ENCODE measurements around the gene GPR137. TPM values are rescaled to one million over a fixed set of nuclear protein-coding genes. Genes with fewer than 3 reads are reported as not detected.

The GPR137 gene
- total RNA-seq, 2 experiments from 2014 or later, result 25.3 to 26.8 TPM

DNA sequence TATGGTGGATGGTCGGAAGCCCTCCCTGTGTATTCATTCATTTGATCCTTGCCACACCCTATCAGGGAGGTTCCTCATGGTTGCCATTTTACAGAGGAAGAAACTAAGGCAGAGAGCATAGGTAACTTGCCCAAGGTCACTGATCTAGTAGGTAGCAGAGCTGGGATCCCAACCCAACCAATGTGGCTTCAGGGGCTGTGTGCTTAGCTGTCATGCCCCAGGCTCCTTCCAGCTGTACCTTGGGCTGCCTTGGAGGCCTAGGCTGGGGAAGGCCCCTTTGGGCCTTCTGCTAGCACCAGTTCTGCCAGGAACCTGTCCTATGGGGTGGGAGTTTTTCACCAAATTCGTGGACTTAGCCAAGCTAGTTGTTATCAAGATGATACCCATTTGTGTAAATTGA, 9.8 kb upstream of the GPR137 start:
- Mint-ChIP-seq H3K4me3 (no peak overlapping the region), H3K36me3 (ENCODE audit: low read depth) (peaks cover 21% of the 10 kb centered on the region), H3K4me1 (ENCODE audit: low read depth) (peaks cover 24% of the 10 kb centered on the region), H3K27ac (no peak overlapping the region), H3K9me3 (ENCODE audit: insufficient read depth) (no peaks in the 10 kb centered on the region), H3K27me3 (ENCODE audit: low read depth) (no peaks in the 10 kb centered on the region)
- ChIA-PET CTCF (interaction anchor here (15.6 kb wide), 1 partner anchor 27 kb away, joined by 148 read pairs; the partner anchor contains the start of genes CATSPERZ and ESRRA), POLR2A (no interaction called here)
- DNase-seq (no peak), ATAC-seq (no peak)

DNA sequence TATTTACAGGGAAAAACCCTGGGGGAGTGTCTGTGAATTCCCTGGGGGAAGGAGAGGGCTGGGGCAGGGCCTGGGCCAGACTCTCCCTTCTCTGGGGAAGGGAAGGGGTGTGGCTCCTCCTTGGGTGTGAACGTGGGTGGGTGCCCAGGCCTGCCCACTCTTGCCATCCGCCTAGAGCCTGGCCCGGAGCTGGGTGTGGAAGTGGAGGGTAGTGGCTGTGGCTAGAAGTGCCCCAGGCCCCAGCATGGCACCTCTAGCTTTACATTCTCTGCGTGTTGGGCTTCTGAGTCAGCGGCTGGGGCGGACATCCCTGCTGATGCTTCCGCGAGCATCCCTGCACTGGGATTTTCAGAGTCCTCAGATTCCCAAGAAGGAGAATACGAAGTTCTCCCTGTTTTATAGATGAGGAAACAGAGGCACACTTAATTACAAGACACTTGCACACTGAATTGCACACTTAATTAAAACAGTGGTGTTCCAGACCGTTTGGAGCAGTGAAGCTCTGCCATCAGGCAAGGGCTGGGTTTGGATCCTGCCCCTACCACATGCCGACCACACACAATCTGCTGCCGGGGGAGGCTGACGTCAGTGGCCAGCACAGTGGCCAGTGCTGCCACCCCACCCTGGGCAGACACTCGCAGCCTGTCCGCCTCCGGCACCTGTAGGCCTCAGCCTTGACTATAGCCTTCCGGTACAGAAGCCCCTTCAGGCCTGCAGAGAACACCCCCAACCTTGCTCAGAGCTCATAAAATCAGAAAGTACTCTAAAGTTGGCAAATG, 8.8 kb upstream of the GPR137 start:
- Mint-ChIP-seq H3K27me3 (ENCODE audit: low read depth) (no peaks in the 10 kb centered on the region), H3K4me3 (no peak overlapping the region), H3K9me3 (ENCODE audit: insufficient read depth) (no peaks in the 10 kb centered on the region), H3K27ac (no peak overlapping the region), H3K4me1 (ENCODE audit: low read depth) (peaks cover 22% of the 10 kb centered on the region), H3K36me3 (ENCODE audit: low read depth) (peaks cover 27% of the 10 kb centered on the region)
- no peak for DNase-seq
- no peak for ATAC-seq
- CTCF ChIA-PET, result interaction anchor here (15.6 kb wide), 1 partner anchor 26 kb away, joined by 148 read pairs; the partner anchor contains the start of genes CATSPERZ and ESRRA
- POLR2A ChIA-PET, result interaction anchor here (1.7 kb wide), 1 partner anchor 8 kb away, joined by 4 read pairs; no protein-coding TSS in a partner anchor

DNA sequence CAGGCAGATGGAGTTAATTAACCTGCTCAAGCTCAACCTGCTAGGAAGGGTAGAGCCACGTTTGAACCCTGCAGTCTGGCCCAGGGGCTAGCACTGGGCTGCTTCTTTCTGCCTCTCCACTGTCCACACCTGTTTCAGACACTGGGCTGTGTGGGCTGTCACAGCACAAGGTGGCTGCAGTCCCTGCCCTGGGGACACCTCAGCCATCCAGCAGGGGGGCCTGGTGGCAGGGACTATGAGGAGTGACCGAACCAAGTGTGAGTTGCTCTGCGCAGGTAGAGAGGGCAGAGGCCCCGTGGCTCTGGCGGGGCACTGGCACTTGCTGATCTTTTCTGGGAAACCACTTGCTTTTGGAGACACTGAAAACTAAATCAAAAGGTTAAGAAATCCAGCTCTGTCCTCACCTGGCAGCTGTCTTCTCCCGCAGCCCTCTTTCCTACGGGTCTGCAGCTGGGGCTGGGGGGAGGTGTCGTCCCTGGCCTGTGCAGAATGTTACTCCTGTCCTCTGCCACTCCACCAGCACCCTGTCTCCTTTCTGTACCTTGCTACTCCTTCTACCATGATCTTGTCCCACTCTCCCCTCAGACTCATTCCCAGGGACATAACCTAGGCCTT, 7.0 kb upstream of the GPR137 start:
- peak; percentile 13 for ATAC-seq

DNA sequence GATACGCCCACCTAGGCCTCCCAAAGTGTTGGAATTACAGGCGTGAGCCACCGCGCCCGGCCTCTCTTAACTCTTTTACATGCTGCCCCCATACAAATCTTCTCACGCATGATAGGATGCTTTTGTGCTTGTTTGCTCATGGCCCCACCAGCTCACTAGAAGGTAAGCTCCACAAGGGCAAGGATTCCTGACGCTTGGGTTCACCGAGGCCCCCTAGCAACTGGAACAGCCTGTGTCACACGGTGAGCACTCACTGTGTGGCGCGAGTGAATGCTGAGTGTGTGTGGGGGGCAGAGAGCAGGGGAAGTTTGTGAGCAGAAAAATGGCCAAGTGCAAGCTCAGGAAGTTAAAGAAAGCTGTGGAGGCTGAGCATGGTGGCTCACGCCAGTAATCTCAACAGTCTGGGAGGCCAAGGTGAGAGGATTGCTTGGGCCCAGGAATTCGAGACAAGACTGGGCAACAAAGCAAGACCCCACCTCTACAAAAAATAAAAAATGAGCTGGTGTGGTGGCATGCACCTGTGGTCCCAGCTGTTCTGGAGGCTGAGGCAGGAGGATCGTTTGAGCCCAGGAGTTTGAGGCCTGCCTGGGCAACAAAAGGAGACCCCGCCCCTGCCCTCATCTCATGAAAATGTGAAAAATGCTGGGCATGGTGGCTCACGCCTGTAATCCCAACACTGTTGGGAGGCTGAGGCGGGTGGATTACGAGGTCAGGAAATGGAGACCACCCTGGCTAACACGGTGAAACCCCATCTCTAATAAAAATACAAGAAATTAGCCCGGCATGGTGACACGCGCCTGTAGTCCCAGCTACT, 3.5 kb upstream of the GPR137 start:
- peaks cover 20% of the 10 kb centered on the region for H3K36me3 Mint-ChIP-seq (ENCODE audit: low read depth)
- DNase-seq (no peak), ATAC-seq (no peak)
- H3K27ac Mint-ChIP-seq, result no peak overlapping the region
- POLR2A ChIA-PET, result interaction anchor here (7.8 kb wide), 1 partner anchor 12 kb away, joined by 79 read pairs; no protein-coding TSS in a partner anchor
- no peaks in the 10 kb centered on the region for H3K27me3 Mint-ChIP-seq (ENCODE audit: low read depth)
- no peaks in the 10 kb centered on the region for H3K9me3 Mint-ChIP-seq (ENCODE audit: insufficient read depth)
- CTCF ChIA-PET, result interaction anchor here (0.9 to 8.6 kb wide), 6 partner anchors 10 to 78 kb away, joined by 3 to 118 read pairs (median 5); partner anchors contain the start of genes CATSPERZ and ESRRA
- no peak overlapping the region for H3K4me3 Mint-ChIP-seq
- H3K4me1 Mint-ChIP-seq (ENCODE audit: low read depth), result peaks cover 36% of the 10 kb centered on the region

More for the DNA sequence above, 7.0 kb upstream of the GPR137 start:
- H3K27ac Mint-ChIP-seq, result no peak overlapping the region
- ChIA-PET CTCF (interaction anchor here (15.6 kb wide), 1 partner anchor 24 kb away, joined by 148 read pairs; the partner anchor contains the start of genes CATSPERZ and ESRRA), POLR2A (interaction anchor here (1.7 kb wide), 1 partner anchor 10 kb away, joined by 4 read pairs; no protein-coding TSS in a partner anchor)
- no peak for DNase-seq
- peaks cover 24% of the 10 kb centered on the region for H3K4me1 Mint-ChIP-seq (ENCODE audit: low read depth)
- H3K9me3 Mint-ChIP-seq (ENCODE audit: insufficient read depth), result no peaks in the 10 kb centered on the region
- peaks cover 32% of the 10 kb centered on the region for H3K36me3 Mint-ChIP-seq (ENCODE audit: low read depth)
- no peak overlapping the region for H3K4me3 Mint-ChIP-seq
- H3K27me3 Mint-ChIP-seq (ENCODE audit: low read depth), result no peaks in the 10 kb centered on the region

DNA sequence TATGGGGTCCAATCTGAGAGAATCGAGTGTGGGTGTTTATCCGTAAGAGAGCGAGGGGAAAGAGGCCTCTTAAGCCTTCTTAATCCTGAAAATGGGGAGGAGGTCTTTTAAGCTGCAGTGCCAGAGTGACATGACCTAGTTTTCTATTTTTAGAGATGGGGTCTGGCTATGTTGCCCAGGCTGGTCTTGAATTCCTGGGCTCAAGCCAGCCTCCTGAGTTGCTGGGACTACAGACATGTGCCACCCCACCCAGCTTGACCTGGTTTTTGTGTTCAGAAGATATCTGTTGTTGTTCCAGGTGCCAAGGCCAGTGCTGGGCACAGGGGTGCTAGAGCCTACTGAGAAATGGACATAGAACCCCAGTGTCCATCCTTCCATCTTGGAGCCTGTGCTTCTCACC, 2.6 kb upstream of the GPR137 start:
- POLR2A ChIA-PET, result interaction anchor here (7.8 kb wide), 1 partner anchor 13 kb away, joined by 79 read pairs; no protein-coding TSS in a partner anchor
- peak overlapping the region; percentile 79 for H3K4me3 Mint-ChIP-seq
- CTCF ChIA-PET, result interaction anchor here (1.3 to 8.6 kb wide), 5 partner anchors 11 to 79 kb away, joined by 3 to 118 read pairs (median 5); partner anchors contain the start of genes CATSPERZ and ESRRA
- DNase-seq (no peak), ATAC-seq (no peak)
- peaks cover 33% of the 10 kb centered on the region for H3K4me1 Mint-ChIP-seq (ENCODE audit: low read depth)
- H3K36me3 Mint-ChIP-seq (ENCODE audit: low read depth), result peaks cover 20% of the 10 kb centered on the region
- H3K27me3 Mint-ChIP-seq (ENCODE audit: low read depth), result no peaks in the 10 kb centered on the region
- H3K9me3 Mint-ChIP-seq (ENCODE audit: insufficient read depth), result no peaks in the 10 kb centered on the region
- peak overlapping the region; percentile 11 for H3K27ac Mint-ChIP-seq

DNA sequence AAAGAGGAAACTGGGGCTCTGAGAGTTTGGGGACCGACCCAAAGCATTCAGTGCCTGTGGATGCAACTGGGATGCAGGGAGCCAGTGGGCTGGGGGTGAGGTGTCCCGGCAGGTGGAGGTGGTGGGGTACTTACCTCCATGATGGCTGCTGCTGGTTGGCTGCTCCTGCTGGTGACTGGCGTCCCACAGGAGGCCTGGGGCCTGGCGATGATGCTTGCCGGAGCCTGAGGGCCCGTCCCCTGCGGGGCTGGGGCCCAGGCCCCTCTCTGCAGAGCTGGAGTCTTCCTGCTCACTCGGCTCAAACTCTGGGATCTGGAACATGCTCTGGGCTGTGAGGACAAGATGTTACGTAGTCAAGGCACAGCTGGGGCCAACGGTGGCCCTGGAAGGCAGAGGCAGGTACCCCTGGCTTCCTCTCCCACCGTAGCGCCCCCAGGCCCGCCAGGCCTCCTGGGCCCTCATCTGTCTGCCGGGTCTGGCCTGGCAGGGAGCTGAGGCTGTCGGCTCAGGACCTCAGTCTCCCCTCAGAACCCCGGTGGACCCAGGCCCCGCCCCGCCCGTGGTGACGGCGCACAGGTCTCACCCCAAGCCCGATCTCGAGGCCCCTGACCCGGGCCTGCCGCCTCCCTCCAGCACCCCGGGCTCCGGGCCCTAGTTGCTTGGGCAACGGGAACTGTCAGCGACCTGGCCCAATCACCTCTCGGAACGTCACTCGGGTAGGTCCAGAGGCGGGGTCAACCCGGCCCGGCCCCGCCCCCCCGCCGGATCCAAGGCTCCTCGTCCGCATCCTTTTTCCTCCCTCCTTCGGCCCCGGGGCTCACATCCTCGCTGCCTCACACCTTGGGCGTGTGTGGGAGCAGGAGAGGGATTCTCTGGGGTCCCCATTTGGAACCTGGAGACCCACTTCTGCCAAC, 1.3 kb upstream of the GPR137 start, which contains the start of gene BAD:
TSS of gene BAD (minus strand) at position 618 of the 914 bp plus-strand sequence. CDS start at position 321, 297 bp downstream.
- H3K9me3 Mint-ChIP-seq (ENCODE audit: insufficient read depth), result no peaks in the 10 kb centered on the region
- H3K27ac Mint-ChIP-seq, result peak within 1 kb of the TSS; percentile 89
- H3K4me1 Mint-ChIP-seq (ENCODE audit: low read depth), result peaks cover 25% of the 10 kb centered on the region
- no peaks in the 10 kb centered on the region for H3K27me3 Mint-ChIP-seq (ENCODE audit: low read depth)
- ChIA-PET POLR2A (interaction anchor here (0.5 to 7.8 kb wide), 11 partner anchors 12 to 247 kb away, joined by 3 to 79 read pairs (median 6); partner anchors contain the start of genes ESRRA, FERMT3, NUDT22 and PRDX5), CTCF (interaction anchor here (0.9 to 8.6 kb wide), 8 partner anchors 12 to 79 kb away, joined by 3 to 118 read pairs (median 6); partner anchors contain the start of genes CATSPERZ, ESRRA, FERMT3 and FKBP2)
- DNase-seq (peak; percentile 95), ATAC-seq (peak; percentile 86)
- peaks cover 15% of the 10 kb centered on the region for H3K36me3 Mint-ChIP-seq (ENCODE audit: low read depth)
- H3K4me3 Mint-ChIP-seq, result peak within 1 kb of the TSS; percentile 81

DNA sequence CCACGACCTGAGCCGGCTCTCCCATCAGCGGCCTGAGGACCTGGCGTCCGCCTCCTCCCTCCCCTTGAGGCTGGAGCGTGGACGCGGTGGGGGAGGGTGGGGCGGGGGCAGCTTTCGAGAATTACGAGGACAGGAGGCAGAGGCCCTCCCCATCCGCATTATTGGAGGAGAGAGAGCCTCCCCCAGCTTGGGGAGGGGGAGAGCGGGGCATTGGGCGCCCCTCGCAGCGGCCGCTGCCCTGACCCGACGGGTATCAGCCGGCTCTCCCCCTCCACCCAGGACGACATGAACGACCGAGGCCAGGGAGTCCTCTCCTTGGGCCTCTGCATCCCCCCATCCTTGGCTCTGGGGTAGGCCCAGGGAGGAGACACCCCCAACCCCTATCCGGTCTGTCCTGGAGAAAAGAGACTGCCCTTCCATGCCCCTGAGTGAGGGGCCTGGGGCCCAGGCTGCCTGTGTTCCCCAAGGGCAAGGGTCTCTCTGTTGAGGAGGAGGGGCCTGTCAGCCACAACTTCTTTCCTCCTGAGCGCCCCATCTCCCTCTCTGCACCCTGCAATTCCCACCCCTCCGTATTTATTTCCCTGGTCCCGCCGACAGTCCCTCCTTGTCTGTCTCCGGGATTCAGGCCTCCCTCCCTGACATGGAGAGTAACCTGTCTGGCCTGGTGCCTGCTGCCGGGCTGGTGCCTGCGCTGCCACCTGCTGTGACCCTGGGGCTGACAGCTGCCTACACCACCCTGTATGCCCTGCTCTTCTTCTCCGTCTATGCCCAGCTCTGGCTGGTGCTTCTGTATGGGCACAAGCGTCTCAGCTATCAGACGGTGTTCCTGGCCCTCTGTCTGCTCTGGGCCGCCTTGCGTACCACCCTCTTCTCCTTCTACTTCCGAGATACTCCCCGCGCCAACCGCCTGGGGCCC, 495 bp downstream of the GPR137 start:
- ChIA-PET POLR2A (interaction anchor here (0.7 to 7.8 kb wide), 5 partner anchors 10 to 59 kb away, joined by 3 to 79 read pairs (median 5); partner anchors contain the start of genes NUDT22, TRMT112 and TRPT1), CTCF (interaction anchor here (1.7 to 8.6 kb wide), 4 partner anchors 14 to 81 kb away, joined by 7 to 118 read pairs (median 22); partner anchors contain the start of genes CATSPERZ, ESRRA, FERMT3 and PRDX5)
- Mint-ChIP-seq H3K27ac (peak overlapping the region; percentile 78), H3K4me1 (ENCODE audit: low read depth) (peaks cover 28% of the 10 kb centered on the region), H3K27me3 (ENCODE audit: low read depth) (peaks cover 12% of the 10 kb centered on the region), H3K9me3 (ENCODE audit: insufficient read depth) (no peaks in the 10 kb centered on the region), H3K4me3 (peak overlapping the region; percentile 75), H3K36me3 (ENCODE audit: low read depth) (peaks cover 13% of the 10 kb centered on the region)
- DNase-seq (peak; percentile 55), ATAC-seq (no peak)

DNA sequence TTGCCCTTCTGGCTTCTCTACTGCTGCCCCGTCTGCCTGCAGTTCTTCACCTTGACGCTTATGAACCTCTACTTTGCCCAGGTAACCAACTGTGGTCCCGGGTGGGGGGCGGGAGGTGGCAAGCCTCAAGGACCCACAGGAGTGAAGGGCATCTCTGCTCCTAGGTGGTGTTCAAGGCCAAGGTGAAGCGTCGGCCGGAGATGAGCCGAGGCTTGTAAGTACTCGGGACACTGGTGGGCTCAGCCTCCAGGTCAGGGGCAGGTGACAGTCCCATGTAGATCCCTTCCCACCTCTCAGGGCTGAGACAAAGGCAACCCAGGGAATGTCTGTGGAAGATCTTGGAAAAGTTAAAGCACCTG, 1.1 kb downstream of the GPR137 start:
- H3K27ac Mint-ChIP-seq, result peak overlapping the region; percentile 78
- ChIA-PET POLR2A (interaction anchor here (0.9 to 7.8 kb wide), 2 partner anchors 17 to 30 kb away, joined by 3 to 79 read pairs; partner anchors contain the start of gene TRMT112), CTCF (interaction anchor here (4.2 to 8.6 kb wide), 2 partner anchors 16 to 82 kb away, joined by 23 to 118 read pairs; partner anchors contain the start of genes CATSPERZ, ESRRA and FERMT3)
- no peaks in the 10 kb centered on the region for H3K9me3 Mint-ChIP-seq (ENCODE audit: insufficient read depth)
- peaks cover 12% of the 10 kb centered on the region for H3K27me3 Mint-ChIP-seq (ENCODE audit: low read depth)
- no peak for DNase-seq
- peak overlapping the region; percentile 75 for H3K4me3 Mint-ChIP-seq
- ATAC-seq, result no peak
- H3K36me3 Mint-ChIP-seq (ENCODE audit: low read depth), result peaks cover 9% of the 10 kb centered on the region
- H3K4me1 Mint-ChIP-seq (ENCODE audit: low read depth), result peaks cover 26% of the 10 kb centered on the region

DNA sequence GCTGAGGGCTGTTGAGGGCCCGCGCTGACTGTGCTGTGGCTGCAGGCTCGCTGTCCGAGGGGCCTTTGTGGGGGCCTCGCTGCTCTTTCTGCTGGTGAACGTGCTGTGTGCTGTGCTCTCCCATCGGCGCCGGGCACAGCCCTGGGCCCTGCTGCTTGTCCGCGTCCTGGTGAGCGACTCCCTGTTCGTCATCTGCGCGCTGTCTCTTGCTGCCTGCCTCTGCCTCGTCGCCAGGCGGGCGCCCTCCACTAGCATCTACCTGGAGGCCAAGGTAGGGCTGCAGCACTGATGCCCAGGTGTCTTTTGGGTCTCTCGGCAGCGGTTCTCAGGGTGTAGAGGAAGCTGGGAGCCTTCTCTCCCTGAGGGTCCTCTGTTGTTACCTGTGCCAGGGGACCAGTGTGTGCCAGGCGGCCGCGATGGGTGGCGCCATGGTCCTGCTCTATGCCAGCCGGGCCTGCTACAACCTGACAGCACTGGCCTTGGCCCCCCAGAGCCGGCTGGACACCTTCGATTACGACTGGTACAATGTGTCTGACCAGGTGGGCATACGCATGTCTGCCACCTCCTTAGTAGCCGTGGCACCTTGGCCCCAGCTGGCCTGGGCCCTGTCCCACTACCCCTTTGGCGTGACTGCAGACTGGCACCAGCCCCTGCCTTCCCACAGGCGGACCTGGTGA, 2.2 kb downstream of the GPR137 start:
- H3K4me3 Mint-ChIP-seq, result no peak overlapping the region
- no peak for DNase-seq
- H3K27ac Mint-ChIP-seq, result no peak overlapping the region
- H3K9me3 Mint-ChIP-seq (ENCODE audit: insufficient read depth), result no peaks in the 10 kb centered on the region
- ChIA-PET POLR2A (no interaction called here), CTCF (interaction anchor here (1.1 to 8.6 kb wide), 3 partner anchors 15 to 83 kb away, joined by 3 to 118 read pairs (median 23); partner anchors contain the start of genes CATSPERZ, ESRRA and FERMT3)
- ATAC-seq, result no peak
- H3K36me3 Mint-ChIP-seq (ENCODE audit: low read depth), result peaks cover 5% of the 10 kb centered on the region
- peaks cover 17% of the 10 kb centered on the region for H3K27me3 Mint-ChIP-seq (ENCODE audit: low read depth)
- H3K4me1 Mint-ChIP-seq (ENCODE audit: low read depth), result peaks cover 28% of the 10 kb centered on the region

Data from activated CD8-positive, alpha-beta T cell treated with anti-CD3 and anti-CD28 coated beads, Interleukin-2, amount 10 ng/mL, durations not matched to agents 7 days and 5 days (primary cell).